ENCODE measurements around the gene RAB11B. TPM values are rescaled to one million over a fixed set of nuclear protein-coding genes. Genes with fewer than 3 reads are reported as not detected.
A peak's percentile ranks its signal among the peaks of the same experiment; 100 is the strongest.
"Not testable (repeated sequence)": the region's sequence is repeated elsewhere in the genome, so short reads cannot be mapped to it uniquely, and the experiment has no call there.

RAB11B gene
- total RNA-seq, 1 donor from 2014 or later, result 157 TPM

- Histone ChIP-seq H3K36me3 (peaks cover 65% of the 10 kb centered on the region), H3K9me3 (replicated peaks) (no peaks in the 10 kb centered on the region), H3K27ac (replicated peaks) (no peak overlapping the region), H3K27me3 (ENCODE audit: low read depth) (no peaks in the 10 kb centered on the region), H3K4me3 (no peak overlapping the region), H3K4me1 (peaks cover 12% of the 10 kb centered on the region)
- no peak for DNase-seq
- intact Hi-C loops (cut with micrococcal nuclease), result no loop called here
- TF ChIP-seq, protein P1, sequence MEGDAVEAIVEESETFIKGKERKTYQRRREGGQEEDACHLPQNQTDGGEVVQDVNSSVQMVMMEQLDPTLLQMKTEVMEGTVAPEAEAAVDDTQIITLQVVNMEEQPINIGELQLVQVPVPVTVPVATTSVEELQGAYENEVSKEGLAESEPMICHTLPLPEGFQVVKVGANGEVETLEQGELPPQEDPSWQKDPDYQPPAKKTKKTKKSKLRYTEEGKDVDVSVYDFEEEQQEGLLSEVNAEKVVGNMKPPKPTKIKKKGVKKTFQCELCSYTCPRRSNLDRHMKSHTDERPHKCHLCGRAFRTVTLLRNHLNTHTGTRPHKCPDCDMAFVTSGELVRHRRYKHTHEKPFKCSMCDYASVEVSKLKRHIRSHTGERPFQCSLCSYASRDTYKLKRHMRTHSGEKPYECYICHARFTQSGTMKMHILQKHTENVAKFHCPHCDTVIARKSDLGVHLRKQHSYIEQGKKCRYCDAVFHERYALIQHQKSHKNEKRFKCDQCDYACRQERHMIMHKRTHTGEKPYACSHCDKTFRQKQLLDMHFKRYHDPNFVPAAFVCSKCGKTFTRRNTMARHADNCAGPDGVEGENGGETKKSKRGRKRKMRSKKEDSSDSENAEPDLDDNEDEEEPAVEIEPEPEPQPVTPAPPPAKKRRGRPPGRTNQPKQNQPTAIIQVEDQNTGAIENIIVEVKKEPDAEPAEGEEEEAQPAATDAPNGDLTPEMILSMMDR (IDR thresholded peaks at IDR 0.05; ENCODE audit: borderline replicate concordance), result no peak
These were observed 40.5 kb downstream of the RAB11B start for GRCh38 chr19:8430650-8431049.

GRCh38 chr19:8438236-8438635 is 48.1 kb downstream of the RAB11B start:
- Histone ChIP-seq H3K27me3 (ENCODE audit: low read depth) (no peaks in the 10 kb centered on the region), H3K4me1 (peaks cover 12% of the 10 kb centered on the region), H3K9me3 (replicated peaks) (no peaks in the 10 kb centered on the region), H3K27ac (replicated peaks) (no peak overlapping the region), H3K36me3 (peaks cover 45% of the 10 kb centered on the region), H3K4me3 (no peak overlapping the region)
- TF ChIP-seq, protein P1 (IDR thresholded peaks at IDR 0.05; ENCODE audit: borderline replicate concordance), result no peak
- intact Hi-C loops (cut with micrococcal nuclease), result no loop called here
- no peak for DNase-seq

DNA sequence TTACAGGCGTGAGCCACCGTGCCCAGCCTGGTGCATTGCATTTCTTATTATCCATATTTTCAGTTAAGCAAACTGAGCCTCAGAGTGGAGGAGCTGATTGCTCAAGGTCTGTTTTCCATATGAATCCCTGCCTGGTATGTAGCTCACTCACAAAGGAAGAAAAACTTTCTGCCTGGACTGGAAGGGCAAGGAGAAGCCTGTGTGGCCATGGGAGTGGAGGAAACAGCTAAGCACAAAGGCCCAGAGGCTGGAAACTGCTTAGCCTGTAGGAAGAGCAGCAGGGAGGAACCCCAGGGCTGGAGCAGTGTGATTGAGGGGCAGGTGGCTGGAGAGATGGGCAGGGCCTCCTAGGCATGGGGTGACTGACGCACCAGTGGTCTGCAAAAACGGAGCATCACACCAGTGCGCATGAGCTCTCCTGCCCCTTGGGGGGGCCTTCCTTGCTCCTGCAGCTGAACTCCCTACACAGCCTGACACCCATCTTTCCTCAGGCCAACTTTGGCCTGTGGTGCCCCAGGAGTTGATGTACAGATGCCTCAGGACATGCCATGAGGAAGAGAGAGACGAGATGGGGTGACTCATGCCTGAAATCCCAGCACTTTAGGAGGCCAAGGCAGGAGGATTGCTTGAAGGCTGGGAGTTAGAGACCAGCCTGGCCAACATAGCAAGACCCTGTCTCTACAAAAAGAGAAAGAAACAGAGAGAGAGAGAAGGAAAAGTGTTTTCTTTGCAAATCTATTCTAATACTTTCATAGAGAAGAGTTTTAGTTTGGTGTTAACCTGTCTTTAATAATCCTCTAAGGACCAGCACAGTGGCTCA is 51.8 kb downstream of the RAB11B start:
- Histone ChIP-seq H3K9me3 (replicated peaks) (no peaks in the 10 kb centered on the region), H3K4me1 (peaks cover 27% of the 10 kb centered on the region), H3K27ac (replicated peaks) (no peak overlapping the region), H3K4me3 (no peak overlapping the region), H3K27me3 (ENCODE audit: low read depth) (no peaks in the 10 kb centered on the region), H3K36me3 (peaks cover 36% of the 10 kb centered on the region)
- TF ChIP-seq, protein P1 (IDR thresholded peaks at IDR 0.05; ENCODE audit: borderline replicate concordance), result no peak
- intact Hi-C loops (cut with micrococcal nuclease), result no loop called here
- DNase-seq, result no peak

DNA sequence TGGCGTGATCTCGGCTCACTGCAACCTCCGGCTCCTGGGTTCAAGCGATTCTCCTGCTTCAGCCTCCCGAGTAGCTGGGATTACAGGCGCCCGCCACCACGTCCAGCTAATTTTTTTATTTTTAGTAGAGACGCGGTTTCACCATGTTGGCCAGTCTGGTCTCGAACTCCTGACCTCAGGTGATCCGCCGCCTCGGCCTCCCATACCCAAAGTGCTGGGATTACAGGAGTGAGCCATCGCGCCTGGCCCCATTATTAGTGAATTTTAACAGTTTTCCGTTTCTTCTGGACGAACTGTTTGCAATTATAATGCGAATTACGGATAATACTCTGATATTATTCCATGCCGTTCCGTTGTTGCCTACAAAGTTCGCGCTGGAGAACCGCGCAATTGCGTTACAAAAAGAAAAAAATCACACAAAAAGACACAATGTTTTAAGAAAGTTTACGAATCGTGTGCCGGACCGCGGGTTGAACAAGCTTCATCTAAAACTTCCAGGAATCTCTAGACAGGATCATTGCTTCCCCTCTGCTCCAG is 54.0 kb downstream of the RAB11B start:
- H3K9me3 ChIP-seq (replicated peaks); DNase-seq; intact Hi-C loops (cut with micrococcal nuclease); H3K27me3 ChIP-seq (ENCODE audit: low read depth): not testable (repeated sequence)
- Histone ChIP-seq H3K27ac (replicated peaks) (peak overlapping the region; percentile 99), H3K36me3 (peaks cover 21% of the 10 kb centered on the region), H3K4me1 (peaks cover 49% of the 10 kb centered on the region), H3K4me3 (peak overlapping the region; percentile 100)

DNA sequence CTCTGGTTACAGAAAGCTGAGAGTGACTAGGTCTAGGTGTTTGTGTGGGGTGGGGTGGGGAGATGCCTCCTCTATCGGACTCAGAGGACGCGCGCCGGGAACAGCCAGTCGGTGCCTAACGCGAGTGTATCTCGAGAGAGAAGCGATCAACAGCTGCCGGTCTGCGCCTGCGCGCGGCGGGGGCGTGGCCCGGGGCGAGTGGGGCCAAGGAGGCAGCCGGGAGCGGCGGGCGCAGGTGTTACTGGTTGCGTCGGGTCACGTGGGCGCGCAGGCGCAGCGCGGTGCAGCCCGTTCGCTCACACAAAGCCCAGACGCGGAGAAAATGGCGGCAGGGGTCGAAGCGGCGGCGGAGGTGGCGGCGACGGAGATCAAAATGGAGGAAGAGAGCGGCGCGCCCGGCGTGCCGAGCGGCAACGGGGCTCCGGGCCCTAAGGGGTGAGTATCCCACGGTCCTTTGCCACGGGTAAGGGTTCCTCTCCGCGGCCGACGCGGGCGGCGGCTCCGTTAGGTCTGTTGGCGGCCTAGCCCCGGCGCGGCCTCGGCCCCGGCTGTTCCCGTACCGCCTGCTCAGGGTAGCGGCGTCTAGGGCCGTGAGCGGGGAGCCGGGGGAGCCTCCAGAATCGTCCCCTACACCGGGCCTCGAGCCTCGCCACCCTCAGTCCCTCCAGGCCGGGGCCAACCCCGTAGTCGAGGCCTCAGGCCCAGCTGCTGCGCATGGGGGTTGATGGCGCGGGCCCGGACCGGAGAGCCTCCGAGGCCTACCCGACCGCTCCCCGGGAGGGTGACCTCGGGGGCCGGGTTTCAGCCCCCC is 54.7 kb downstream of the RAB11B start, which contains the start of gene HNRNPM:
TSS of gene HNRNPM (plus strand) at position 299 of the 811 bp plus-strand sequence. CDS start at position 323, 24 bp downstream.
- intact Hi-C loops (cut with micrococcal nuclease), result no loop called here
- peak within 1 kb of the TSS; percentile 100 for H3K4me3 ChIP-seq
- DNase-seq, result peak; percentile 100
- H3K27ac ChIP-seq (replicated peaks), result peak within 1 kb of the TSS; percentile 99
- TF ChIP-seq, protein P1 (IDR thresholded peaks at IDR 0.05; ENCODE audit: borderline replicate concordance), result no peak
- peaks cover 54% of the 10 kb centered on the region for H3K4me1 ChIP-seq
- H3K9me3 ChIP-seq (replicated peaks), result no peaks in the 10 kb centered on the region
- H3K36me3 ChIP-seq, result peaks cover 15% of the 10 kb centered on the region
- H3K27me3 ChIP-seq (ENCODE audit: low read depth), result no peaks in the 10 kb centered on the region

Measured in left ventricle myocardium inferior (tissue), 1 donor.